Aorta (tissue), 5 donors: ENCODE results near the gene OMA1. TPM values are rescaled to one million over a fixed set of nuclear protein-coding genes. Genes with fewer than 3 reads are reported as not detected.
"Not testable (repeated sequence)": the region's sequence is repeated elsewhere in the genome, so short reads cannot be mapped to it uniquely, and the experiment has no call there.

ENCODE experiments used
- ATAC-seq: fragments of 200-7000 bp; cut with Tn5 transposase; one replicate; pipeline ENCODE4 v1.9.1; 2022; ENCODE audit warnings: moderate library complexity; ENCODE audit not compliant: low FRiP score
- DNase-seq, 2 donors: peaks; one replicate each; pipeline ENCODE4 v3.0.0-alpha.2; 2020
- H3K27ac ChIP-seq, 2 donors: one replicate each; pipeline ENCODE4 v1.5.1; 2013; ENCODE audit warnings: low read length in 2 of 2, mild to moderate bottlenecking in 2 of 2, moderate library complexity in 2 of 2, control low read depth in 1 of 2, inconsistent platforms in 1 of 2, low read depth in 1 of 2
- H3K27me3 ChIP-seq, 2 donors: one replicate each; pipeline ENCODE4 v1.6.1; 2013; ENCODE audit warnings: control low read depth in 1 of 2, low read length in 1 of 2, mild to moderate bottlenecking in 1 of 2, moderate library complexity in 1 of 2; ENCODE audit not compliant: insufficient read depth in 2 of 2, control insufficient read depth in 1 of 2
- H3K36me3 ChIP-seq, 2 donors: one replicate each; pipeline ENCODE4 v1.6.1; 2013; ENCODE audit warnings: control low read depth in 1 of 2, low read length in 1 of 2, mild to moderate bottlenecking in 1 of 2; ENCODE audit not compliant: insufficient read depth in 2 of 2, control insufficient read depth in 1 of 2
- H3K4me1 ChIP-seq, 2 donors: one replicate each; pipeline ENCODE4 v1.6.1; 2013; ENCODE audit warnings: low read length in 2 of 2, control low read depth in 1 of 2, mild to moderate bottlenecking in 1 of 2, moderate library complexity in 1 of 2; ENCODE audit not compliant: insufficient read depth in 2 of 2, control insufficient read depth in 1 of 2
- H3K4me3 ChIP-seq, 2 donors: one replicate each; pipeline ENCODE4 v1.5.1; 2013; ENCODE audit warnings: low read length in 2 of 2, control low read depth in 1 of 2, mild to moderate bottlenecking in 1 of 2
- H3K9me3 ChIP-seq: one replicate; pipeline ENCODE4 v1.6.1; 2013; ENCODE audit warnings: mild to moderate bottlenecking, low read length; ENCODE audit not compliant: control insufficient read depth
- WGBS, 2 donors: extraction: QIAGEN DNeasy Blood & Tissue Kit; methylation state at CpG; one replicate each; pipeline ENCODE4 v1.1.7; 2013; 5-methylcytosine and 5-hydroxymethylcytosine counted together
- intact Hi-C, 2 donors: fragments of 100-400 bp; cut with DNase I; formaldehyde crosslinking; loops; one replicate each; pipeline versions ENCODE4 v1.14.2 to v1.15.0; 2022
- polyA plus RNA-seq, 2 donors: library from polyadenylated mRNA; stranded (reverse); fragments of 200-250 nt; gene quantifications; one replicate each; pipeline ENCODE4 v1.2.3, GENCODE V29; 2013
- total RNA-seq, 2 donors: library from RNA; stranded (reverse); fragmentation: NEBNext Ultra II Directional; extraction: Animal tissue kit (Norgen Biotek cat#: 25700); gene quantifications; one replicate each; pipeline ENCODE4 v1.2.1, GENCODE V29; 2021
- donor health status: healthy with polysubstance abuse.
- donor health status: Bipolar disorder and iron deficiency.
- donor health status: DM: no; HTN: no; CAD: no.
- donor health status: DM: no; HTN: no; CAD: no.
- donor health status: DM: yes; HTN: yes; CAD: no.

The OMA1 gene
- total and polyA plus RNA-seq, 4 donors: 2.5 to 22.0 (median 10.6) TPM

GRCh38 chr1:58570817-58571216, 24.3 kb upstream of the OMA1 start:
- Histone ChIP-seq H3K4me3 (no peak overlapping the region), H3K27ac (no peak overlapping the region), H3K9me3 (no peaks in the 10 kb centered on the region), H3K27me3 (no peaks in the 10 kb centered on the region), H3K4me1 (no peaks in the 10 kb centered on the region), H3K36me3 (no peaks in the 10 kb centered on the region)
- ATAC-seq: no peak
- intact Hi-C loops: no loop called here
- no peak for DNase-seq
- WGBS, 2 donors: 91 to 100% methylated on average over 2 of the region's 2 CpGs

- Histone ChIP-seq H3K36me3 (no peaks in the 10 kb centered on the region), H3K27ac (no peak overlapping the region), H3K9me3 (no peaks in the 10 kb centered on the region), H3K4me1 (no peaks in the 10 kb centered on the region), H3K27me3 (no peaks in the 10 kb centered on the region), H3K4me3 (no peak overlapping the region)
- ATAC-seq (no peak), DNase-seq (no peak)
- intact Hi-C loops: no loop called here
Measured at GRCh38 chr1:58570094-58570493, 23.6 kb upstream of the OMA1 start.

- intact Hi-C loops: no loop called here
- Histone ChIP-seq H3K9me3 (no peaks in the 10 kb centered on the region), H3K27ac (no peak overlapping the region), H3K4me3 (no peak overlapping the region), H3K27me3 (no peaks in the 10 kb centered on the region), H3K36me3 (no peaks in the 10 kb centered on the region), H3K4me1 (no peaks in the 10 kb centered on the region)
- DNase-seq: no peak
- ATAC-seq: no peak
- WGBS, 2 donors: 90 to 91% methylated on average over 5 of the region's 5 CpGs
Measured at GRCh38 chr1:58568911-58569310, 22.4 kb upstream of the OMA1 start.

- intact Hi-C loops: no loop called here
- no peak overlapping the region for H3K27ac ChIP-seq
- DNase-seq (no peak), ATAC-seq (no peak)
- no peaks in the 10 kb centered on the region for H3K4me1 ChIP-seq
- WGBS, 2 donors: 57 to 58% methylated on average over 4 of the region's 4 CpGs
- H3K4me3 ChIP-seq: no peak overlapping the region
- no peaks in the 10 kb centered on the region for H3K36me3 ChIP-seq
- H3K27me3 ChIP-seq: no peaks in the 10 kb centered on the region
- H3K9me3 ChIP-seq: no peaks in the 10 kb centered on the region
Measured at GRCh38 chr1:58568271-58568860, 21.8 kb upstream of the OMA1 start.

- Histone ChIP-seq H3K4me1 (no peaks in the 10 kb centered on the region), H3K4me3 (no peak overlapping the region), H3K27ac (no peak overlapping the region), H3K27me3 (no peaks in the 10 kb centered on the region), H3K9me3 (no peaks in the 10 kb centered on the region), H3K36me3 (no peaks in the 10 kb centered on the region)
- DNase-seq (no peak), ATAC-seq (no peak)
- intact Hi-C loops: no loop called here
- 82 to 98% methylated on average over 3 of the region's 3 CpGs for WGBS, 2 donors
Measured at GRCh38 chr1:58566339-58566738, 19.8 kb upstream of the OMA1 start.

GRCh38 chr1:58563715-58564114, 17.2 kb upstream of the OMA1 start:
- ATAC-seq, H3K27ac ChIP-seq: not testable (repeated sequence)
- WGBS, 2 donors: 95 to 100% methylated on average over 1 of the region's 1 CpG

GRCh38 chr1:58561633-58562032, 15.1 kb upstream of the OMA1 start:
- H3K36me3 ChIP-seq: no peaks in the 10 kb centered on the region
- no peak overlapping the region for H3K4me3 ChIP-seq
- H3K27me3 ChIP-seq: no peaks in the 10 kb centered on the region
- intact Hi-C loops: no loop called here
- 71% methylated on average over 6 of the region's 6 CpGs for whole genome bisulfite sequencing, 2 donors
- no peaks in the 10 kb centered on the region for H3K9me3 ChIP-seq
- ATAC-seq (no peak), DNase-seq (no peak)
- no peaks in the 10 kb centered on the region for H3K4me1 ChIP-seq
- H3K27ac ChIP-seq: no peak overlapping the region

More at GRCh38 chr1:58563715-58564114, 17.2 kb upstream of the OMA1 start:
- H3K4me3 ChIP-seq, DNase-seq, H3K36me3 ChIP-seq, intact Hi-C loops, H3K4me1 ChIP-seq, H3K9me3 ChIP-seq, H3K27me3 ChIP-seq: not testable (repeated sequence)

GRCh38 chr1:58555393-58555792, 8.9 kb upstream of the OMA1 start:
- WGBS, 2 donors: 94 to 98% methylated on average over 1 of the region's 1 CpG
- DNase-seq: no peak
- ATAC-seq: no peak
- Histone ChIP-seq H3K27ac (no peak overlapping the region), H3K4me1 (no peaks in the 10 kb centered on the region), H3K27me3 (no peaks in the 10 kb centered on the region), H3K4me3 (no peak overlapping the region), H3K9me3 (no peaks in the 10 kb centered on the region), H3K36me3 (no peaks in the 10 kb centered on the region)
- intact Hi-C loops: no loop called here

- H3K4me1 ChIP-seq: no peaks in the 10 kb centered on the region
- WGBS, 2 donors: 68 to 71% methylated on average over 9 of the region's 9 CpGs
- no peaks in the 10 kb centered on the region for H3K27me3 ChIP-seq
- intact Hi-C loops: no loop called here
- no peaks in the 10 kb centered on the region for H3K36me3 ChIP-seq
- ATAC-seq (no peak), DNase-seq (no peak)
- no peaks in the 10 kb centered on the region for H3K9me3 ChIP-seq
- no peak overlapping the region for H3K27ac ChIP-seq
- no peak overlapping the region for H3K4me3 ChIP-seq
Measured at GRCh38 chr1:58551186-58552140, 4.9 kb upstream of the OMA1 start.
